ACC112 (cell line): Measurements from ENCODE around the gene CYTL1.
"Not testable (repeated sequence)": the region's sequence is repeated elsewhere in the genome, so short reads cannot be mapped to it uniquely, and the experiment has no call there.

Experiments used
- H2AFZ ChIP-seq: fragments of 200-600 bp; sonication (generic); one replicate; pipeline ENCODE4 v1.6.0; 2017; ENCODE audit warnings: antibody characterized with exemption, low read length; ENCODE audit not compliant: unreplicated experiment
- H3K27ac ChIP-seq: fragments of 200-600 bp; sonication (generic); 2 replicates; pipeline ENCODE4 v1.5.1; 2014; ENCODE audit warnings: low read depth, mild to moderate bottlenecking, antibody characterized with exemption, low read length, moderate library complexity
- H3K27me3 ChIP-seq: fragments of 200-600 bp; sonication (generic); 2 replicates; pipeline ENCODE4 v1.6.1; 2014; ENCODE audit warnings: mild to moderate bottlenecking, antibody characterized with exemption, low read length, moderate library complexity, mixed read lengths; ENCODE audit not compliant: insufficient read depth
- H3K36me3 ChIP-seq: fragments of 200-600 bp; sonication (generic); 2 replicates; pipeline ENCODE4 v1.6.1; 2016; ENCODE audit warnings: mild to moderate bottlenecking, antibody characterized with exemption, low read length, moderate library complexity, mixed read lengths; ENCODE audit not compliant: insufficient read depth
- H3K4me1 ChIP-seq: fragments of 200-600 bp; sonication (generic); one replicate; pipeline ENCODE4 v1.6.1; 2016; ENCODE audit warnings: low read length, mixed read lengths; ENCODE audit not compliant: insufficient read depth, unreplicated experiment, control insufficient read depth
- H3K4me3 ChIP-seq: fragments of 200-600 bp; sonication (generic); 2 replicates; pipeline ENCODE4 v1.5.1; 2014; ENCODE audit warnings: mild to moderate bottlenecking, low read depth, low read length
- H3K79me2 ChIP-seq: fragments of 200-600 bp; sonication (generic); one replicate; pipeline ENCODE4 v1.6.0; 2016; ENCODE audit warnings: low read length; ENCODE audit not compliant: control insufficient read depth, unreplicated experiment, insufficient read depth

Gene CYTL1

DNA sequence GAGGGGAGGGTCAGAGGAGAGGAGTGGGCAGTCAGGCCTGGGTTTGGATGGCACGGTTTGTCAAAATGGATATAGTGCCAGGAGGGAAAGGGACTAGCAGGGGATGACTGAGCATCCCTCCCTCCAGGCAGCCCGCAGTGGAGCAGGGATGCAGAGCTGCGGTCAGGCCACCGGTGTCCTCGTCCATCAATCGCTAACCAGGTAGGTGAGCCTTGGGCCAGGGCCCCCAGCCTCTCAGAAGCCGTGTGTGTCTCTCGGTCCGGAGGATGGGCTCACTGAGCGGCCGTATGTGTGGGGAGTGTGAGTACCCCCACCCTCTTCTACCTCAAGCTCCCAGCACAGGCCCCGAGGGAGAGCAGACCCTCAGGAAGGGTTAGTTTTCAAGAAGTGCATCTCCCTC, 538 bp upstream of the CYTL1 start:
- Histone ChIP-seq H3K4me1 (peaks cover 8% of the 10 kb centered on the region), H3K27me3 (peaks cover 25% of the 10 kb centered on the region), H2AFZ (no peak overlapping the region), H3K4me3 (no peak overlapping the region), H3K79me2 (no peaks in the 10 kb centered on the region), H3K27ac (no peak overlapping the region), H3K36me3 (no peaks in the 10 kb centered on the region)

DNA sequence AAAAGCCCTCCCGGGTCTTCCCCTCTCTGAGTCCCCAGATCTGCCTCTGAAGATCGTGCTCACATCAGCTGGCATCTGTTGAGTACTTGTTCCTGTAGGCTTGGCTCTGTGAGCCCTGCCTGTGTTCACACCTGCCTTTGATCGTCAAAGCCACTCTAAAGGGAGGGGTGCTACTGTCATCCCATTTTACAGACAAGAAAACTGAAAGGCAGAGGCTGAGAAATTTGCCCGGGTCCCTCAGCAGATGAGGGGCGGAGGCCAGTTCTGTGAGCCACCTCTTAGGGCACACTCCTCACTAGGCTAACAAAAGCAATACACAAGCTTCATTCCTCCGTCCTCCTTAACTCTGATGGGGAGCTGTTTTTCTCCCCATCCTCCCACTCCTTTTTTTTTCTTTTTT, 655 bp downstream of the CYTL1 start:
- peaks cover 37% of the 10 kb centered on the region for H3K27me3 ChIP-seq
- H3K36me3 ChIP-seq, result no peaks in the 10 kb centered on the region
- no peak overlapping the region for H3K4me3 ChIP-seq
- no peak overlapping the region for H3K27ac ChIP-seq
- H3K79me2 ChIP-seq, result no peaks in the 10 kb centered on the region
- no peaks in the 10 kb centered on the region for H3K4me1 ChIP-seq
- H2AFZ ChIP-seq, result no peak overlapping the region

DNA sequence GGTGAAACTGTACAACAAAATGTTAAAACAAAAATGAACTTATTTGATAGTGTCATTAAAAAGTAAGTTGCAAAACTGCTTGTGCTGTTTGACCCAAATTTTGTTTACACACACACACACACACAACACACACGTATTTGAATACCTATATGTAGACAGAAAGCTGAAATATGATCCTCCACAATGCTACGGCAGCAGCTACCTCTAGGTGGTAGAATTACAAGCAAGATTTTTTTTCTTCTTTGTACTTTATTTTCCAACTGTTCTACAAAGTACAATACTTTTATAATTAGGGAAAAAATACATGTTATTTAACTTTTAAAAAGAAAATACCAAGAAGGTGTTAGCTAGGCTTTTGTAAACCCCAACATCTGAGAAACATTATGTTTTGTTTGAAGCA, 1.2 kb downstream of the CYTL1 start:
- H3K4me3 ChIP-seq, result no peak overlapping the region
- H2AFZ ChIP-seq, result no peak overlapping the region
- H3K27me3 ChIP-seq, result peaks cover 41% of the 10 kb centered on the region
- H3K79me2 ChIP-seq, result no peaks in the 10 kb centered on the region
- H3K4me1 ChIP-seq, result no peaks in the 10 kb centered on the region
- no peak overlapping the region for H3K27ac ChIP-seq
- no peaks in the 10 kb centered on the region for H3K36me3 ChIP-seq

DNA sequence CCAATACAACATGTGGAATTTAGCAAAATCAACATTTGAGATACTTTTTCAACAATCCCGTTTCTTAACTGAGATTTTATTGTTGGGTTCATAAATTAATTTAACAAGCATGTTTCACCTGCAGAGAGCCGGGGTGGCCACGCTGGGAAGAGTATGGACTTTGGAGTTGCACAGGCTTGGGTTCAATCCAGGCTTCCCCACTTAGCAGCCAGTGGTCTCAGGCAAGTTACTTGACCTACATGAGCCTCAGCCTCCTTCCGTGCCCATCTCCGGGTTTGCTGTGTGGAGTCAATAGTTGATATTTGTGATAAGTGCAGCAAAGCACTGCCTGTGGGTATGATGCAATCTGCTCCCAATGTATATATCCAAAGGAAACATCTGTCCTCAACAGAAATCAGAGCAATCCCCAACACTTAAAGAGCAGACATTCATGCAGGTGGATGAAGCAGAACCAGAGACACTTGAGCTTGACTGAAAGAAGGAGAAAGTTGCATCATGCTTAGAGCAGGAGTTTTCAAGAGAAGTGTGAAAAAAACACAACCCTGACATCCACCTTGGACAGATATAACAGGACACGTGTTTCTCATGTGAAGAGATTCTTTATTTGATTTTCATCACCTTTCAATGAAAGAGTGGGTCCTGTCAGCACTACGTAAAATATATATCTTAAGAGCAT, 5.1 kb downstream of the CYTL1 start:
- Histone ChIP-seq H3K36me3 (no peaks in the 10 kb centered on the region), H2AFZ (no peak overlapping the region), H3K79me2 (no peaks in the 10 kb centered on the region), H3K27ac (no peak overlapping the region), H3K27me3 (peaks cover 68% of the 10 kb centered on the region), H3K4me1 (no peaks in the 10 kb centered on the region), H3K4me3 (no peak overlapping the region)

DNA sequence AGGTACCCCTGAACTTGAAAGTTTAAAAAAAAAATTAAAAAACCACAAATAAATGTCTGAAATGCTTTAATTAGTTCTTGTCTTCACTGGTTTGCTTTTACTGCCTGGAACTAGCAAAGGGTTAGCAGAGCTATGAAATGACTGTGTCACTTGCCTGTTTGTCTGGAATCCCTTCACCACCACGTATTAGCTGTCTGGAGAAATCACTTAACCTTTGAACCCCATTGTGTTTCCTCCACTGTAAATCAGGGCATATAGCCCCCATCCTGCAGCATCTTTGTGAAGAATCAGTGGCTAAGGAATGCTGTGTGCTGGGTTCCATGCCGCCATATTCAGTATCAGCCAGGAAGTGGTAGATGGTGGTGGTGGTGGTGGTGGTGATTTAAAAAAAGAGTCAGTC, 6.3 kb downstream of the CYTL1 start:
- Histone ChIP-seq H3K4me1 (no peaks in the 10 kb centered on the region), H3K4me3 (no peak overlapping the region), H3K36me3 (no peaks in the 10 kb centered on the region), H3K27me3 (peaks cover 64% of the 10 kb centered on the region), H3K79me2 (no peaks in the 10 kb centered on the region), H2AFZ (no peak overlapping the region), H3K27ac (no peak overlapping the region)

DNA sequence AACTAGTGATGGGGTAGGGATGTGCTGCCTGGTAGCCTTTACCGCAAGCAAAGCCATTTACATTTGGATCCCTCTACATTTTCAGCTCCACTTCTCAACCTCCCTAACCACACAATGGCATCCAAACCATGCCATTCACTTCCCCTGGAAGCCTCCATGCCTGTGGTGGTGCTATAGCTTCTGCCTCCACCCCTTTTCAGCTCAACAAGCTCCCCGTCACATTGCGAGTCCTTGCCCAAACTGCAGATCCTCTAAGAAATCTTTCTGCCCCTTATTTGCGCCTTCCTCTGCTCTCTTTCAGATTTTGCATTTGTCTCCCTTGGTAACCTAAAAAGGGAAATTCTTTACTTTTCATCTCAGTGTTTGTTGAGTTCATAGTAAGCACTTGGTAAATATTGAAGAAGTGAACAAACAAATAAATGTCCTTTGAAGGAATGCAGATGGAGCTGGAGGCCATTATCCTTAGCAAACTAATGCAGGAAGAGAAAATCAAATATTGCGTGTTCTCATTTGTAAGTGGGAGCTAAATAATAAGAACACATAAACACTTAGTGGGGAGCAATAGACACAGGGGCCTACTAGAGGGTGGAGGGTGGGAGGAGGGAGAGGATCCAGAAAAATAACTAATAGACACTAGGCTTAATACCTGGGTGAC, 6.9 kb downstream of the CYTL1 start:
- H3K27ac ChIP-seq, result no peak overlapping the region
- H2AFZ ChIP-seq, result no peak overlapping the region
- H3K27me3 ChIP-seq, result peaks cover 67% of the 10 kb centered on the region
- no peaks in the 10 kb centered on the region for H3K4me1 ChIP-seq
- no peak overlapping the region for H3K4me3 ChIP-seq
- H3K79me2 ChIP-seq, result no peaks in the 10 kb centered on the region
- H3K36me3 ChIP-seq, result no peaks in the 10 kb centered on the region

DNA sequence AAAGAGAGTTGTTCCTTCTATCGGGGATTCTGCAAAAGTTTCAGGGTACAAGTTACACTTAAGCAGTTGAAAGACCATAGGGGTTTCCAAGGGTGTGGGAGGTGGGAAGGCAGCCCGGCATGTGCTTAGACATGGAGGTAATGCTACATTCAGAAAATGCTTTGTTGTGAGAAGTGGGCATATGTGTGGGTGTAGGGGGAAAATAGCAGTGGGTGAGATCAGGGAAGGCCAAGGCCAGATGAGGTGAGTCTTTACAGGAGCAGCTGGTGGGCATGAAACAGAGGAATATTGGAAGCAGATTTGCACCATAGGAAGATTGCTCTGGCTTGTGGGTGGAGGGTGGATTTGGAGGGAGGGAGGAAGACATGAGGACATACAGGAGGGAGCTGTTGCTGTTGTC, 8.3 kb downstream of the CYTL1 start:
- H3K27me3 ChIP-seq, result peaks cover 60% of the 10 kb centered on the region
- H3K36me3 ChIP-seq, result no peaks in the 10 kb centered on the region
- no peaks in the 10 kb centered on the region for H3K79me2 ChIP-seq
- H2AFZ ChIP-seq, result no peak overlapping the region
- no peak overlapping the region for H3K27ac ChIP-seq
- no peaks in the 10 kb centered on the region for H3K4me1 ChIP-seq
- H3K4me3 ChIP-seq, result no peak overlapping the region

DNA sequence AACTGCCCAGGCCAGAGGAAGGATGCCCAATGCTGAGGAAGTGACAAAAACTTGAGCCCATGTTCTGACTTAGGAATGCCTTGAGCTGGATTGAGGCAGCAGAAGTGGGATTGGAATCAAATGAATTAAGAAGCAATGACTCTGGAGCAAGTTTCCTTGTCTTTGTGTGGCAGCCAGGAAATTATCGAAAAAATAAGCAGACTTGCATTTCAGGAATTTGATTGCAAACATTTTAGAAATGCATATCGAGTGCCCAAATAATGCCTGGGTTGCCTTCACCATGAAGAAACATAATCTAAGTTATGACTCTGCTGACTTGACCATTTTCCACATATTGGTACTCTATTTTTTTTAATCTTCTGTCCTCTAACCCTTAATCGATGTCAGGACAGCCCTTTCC, 9.5 kb downstream of the CYTL1 start:
- peaks cover 56% of the 10 kb centered on the region for H3K27me3 ChIP-seq
- no peaks in the 10 kb centered on the region for H3K4me1 ChIP-seq
- no peaks in the 10 kb centered on the region for H3K36me3 ChIP-seq
- no peak overlapping the region for H3K27ac ChIP-seq
- H2AFZ ChIP-seq, result no peak overlapping the region
- H3K79me2 ChIP-seq, result no peaks in the 10 kb centered on the region
- no peak overlapping the region for H3K4me3 ChIP-seq

DNA sequence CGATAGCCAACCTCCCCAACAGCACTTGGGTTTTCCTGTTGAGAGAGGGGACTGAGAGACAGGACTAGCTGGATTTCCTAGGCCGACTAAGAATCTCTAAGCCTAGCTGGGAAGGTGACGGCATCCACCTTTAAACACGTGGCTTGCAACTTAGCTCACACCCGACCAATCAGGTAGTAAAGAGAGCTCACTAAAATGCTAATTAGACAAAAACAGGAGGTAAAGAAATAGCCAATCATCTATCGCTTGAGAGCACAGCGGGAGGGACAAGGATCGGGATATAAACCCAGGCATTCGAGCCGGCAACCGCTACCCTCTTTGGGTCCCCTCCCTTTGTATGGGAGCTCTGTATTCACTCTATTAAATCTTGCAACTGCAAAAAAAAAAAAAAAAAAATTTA, 12.3 kb downstream of the CYTL1 start:
- H3K4me3 ChIP-seq, H3K4me1 ChIP-seq, H2AFZ ChIP-seq, H3K36me3 ChIP-seq, H3K79me2 ChIP-seq, H3K27ac ChIP-seq: not testable (repeated sequence)
- peaks cover 49% of the 10 kb centered on the region for H3K27me3 ChIP-seq

DNA sequence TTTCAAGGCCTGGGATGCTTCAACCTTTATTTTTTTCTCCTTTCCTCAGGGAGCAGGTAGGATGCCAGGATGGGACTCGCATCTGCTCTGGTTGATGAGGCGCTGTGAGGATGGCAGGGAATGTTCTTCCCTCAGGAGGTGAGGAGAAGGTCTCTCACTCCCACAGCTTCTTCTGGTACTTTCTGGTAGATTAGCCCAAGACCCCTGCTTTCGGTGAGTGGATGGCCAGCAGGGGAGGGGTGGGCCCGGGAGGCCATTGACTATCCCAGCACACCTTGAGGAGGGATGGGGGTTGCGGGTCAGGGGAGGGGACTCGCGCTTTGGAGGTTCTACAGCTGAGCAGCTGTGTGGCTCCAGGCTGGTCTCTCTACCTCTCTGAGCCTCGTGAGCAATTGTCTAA, 14.8 kb downstream of the CYTL1 start:
- Histone ChIP-seq H3K4me3 (no peak overlapping the region), H3K27me3 (peaks cover 45% of the 10 kb centered on the region), H3K36me3 (no peaks in the 10 kb centered on the region), H2AFZ (no peak overlapping the region), H3K79me2 (no peaks in the 10 kb centered on the region), H3K4me1 (no peaks in the 10 kb centered on the region), H3K27ac (no peak overlapping the region)

DNA sequence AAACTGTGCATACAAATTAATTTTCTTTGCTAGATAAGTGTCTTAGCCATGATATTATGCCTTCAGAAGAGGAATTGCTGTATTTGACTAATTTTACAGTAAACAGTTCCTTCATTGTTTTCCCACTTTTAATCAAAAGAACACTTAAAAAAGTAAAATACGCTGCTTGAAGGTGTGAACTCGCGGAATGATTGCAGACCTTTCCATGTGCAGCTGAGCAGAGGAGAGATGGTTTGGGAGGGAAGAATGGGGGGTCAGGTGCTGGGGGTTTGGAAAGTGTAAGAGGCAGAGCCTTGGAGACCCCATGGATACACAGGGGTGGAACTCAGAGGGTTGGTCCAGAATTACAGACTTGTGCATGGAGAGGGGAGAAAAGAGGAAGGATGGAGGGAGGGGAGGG, 15.3 kb downstream of the CYTL1 start:
- peaks cover 44% of the 10 kb centered on the region for H3K27me3 ChIP-seq
- no peak overlapping the region for H2AFZ ChIP-seq
- H3K27ac ChIP-seq, result no peak overlapping the region
- H3K79me2 ChIP-seq, result no peaks in the 10 kb centered on the region
- H3K36me3 ChIP-seq, result no peaks in the 10 kb centered on the region
- no peaks in the 10 kb centered on the region for H3K4me1 ChIP-seq
- no peak overlapping the region for H3K4me3 ChIP-seq
